ENCODE data around the gene GRN.

Gene GRN

DNA sequence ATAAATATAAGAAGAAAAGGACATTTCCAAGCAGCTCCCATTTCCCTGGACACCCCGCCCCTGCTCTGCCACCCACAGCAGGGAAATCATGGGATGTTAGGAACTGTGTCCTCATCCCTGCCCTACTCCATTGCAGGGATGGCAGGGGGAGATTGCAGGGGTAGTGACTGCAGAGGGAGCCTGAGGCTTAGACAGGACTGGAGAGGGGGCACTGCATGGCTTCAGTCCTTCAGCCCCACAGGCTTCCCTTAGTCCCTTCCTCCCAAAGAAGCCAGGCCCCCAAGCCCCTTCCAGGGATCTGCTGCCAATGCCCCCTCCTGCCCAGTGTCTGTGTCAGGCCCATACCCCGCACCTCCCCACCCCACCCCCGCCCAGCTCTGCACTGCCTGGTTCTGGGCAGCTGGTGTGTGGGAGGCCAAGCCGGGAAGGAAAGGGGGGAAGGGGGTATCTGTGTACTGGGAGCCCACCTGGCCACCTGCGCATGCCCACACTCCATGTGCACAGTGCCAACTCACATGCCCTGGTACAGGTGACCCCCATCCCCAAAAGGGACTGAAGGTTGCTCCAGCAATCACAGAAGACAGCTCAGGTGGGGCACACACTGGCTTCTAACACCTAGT is 33.4 kb upstream of the GRN start:
- TF ChIP-seq REST (IDR thresholded peaks at IDR 0.05; ENCODE audit: insufficient replicate concordance, low read depth) (no peak), CTCF (IDR thresholded peaks at IDR 0.05; ENCODE audit: insufficient read depth, low read length) (no peak), POLR2AphosphoS5 (IDR thresholded peaks at IDR 0.05; ENCODE audit: low read depth) (no peak)
- no peak overlapping the region for H3K27ac ChIP-seq (replicated peaks)
- H3K27me3 ChIP-seq (ENCODE audit: insufficient read depth, poor library complexity, severe bottlenecking) = peaks cover 30% of the 10 kb centered on the region
- DNase-seq (ENCODE audit: low read depth in 1 of 2, low spot score in 1 of 2) = no peak
- no peak overlapping the region for H3K4me3 ChIP-seq (replicated peaks; ENCODE audit: insufficient read depth, low read length)

- no peak for DNase-seq (ENCODE audit: low read depth in 1 of 2, low spot score in 1 of 2)
- peaks cover 33% of the 10 kb centered on the region for H3K27me3 ChIP-seq (ENCODE audit: insufficient read depth, poor library complexity, severe bottlenecking)
- no peak overlapping the region for H3K4me3 ChIP-seq (replicated peaks; ENCODE audit: insufficient read depth, low read length)
- H3K27ac ChIP-seq (replicated peaks) = no peak overlapping the region
- TF ChIP-seq CTCF (IDR thresholded peaks at IDR 0.05; ENCODE audit: insufficient read depth, low read length) (no peak), SPI1 (IDR thresholded peaks at IDR 0.05; ENCODE audit: borderline replicate concordance, low read depth) (no peak), REST (IDR thresholded peaks at IDR 0.05; ENCODE audit: insufficient replicate concordance, low read depth) (no peak), POLR2AphosphoS5 (IDR thresholded peaks at IDR 0.05; ENCODE audit: low read depth) (no peak), GABPA (IDR thresholded peaks at IDR 0.05; ENCODE audit: low read depth) (no peak)
Observed at GRCh38 chr17:44312396-44313104, 32.6 kb upstream of the GRN start.

- no peak overlapping the region for H3K27ac ChIP-seq (replicated peaks)
- H3K4me3 ChIP-seq (replicated peaks; ENCODE audit: insufficient read depth, low read length) = no peak overlapping the region
- H3K27me3 ChIP-seq (ENCODE audit: insufficient read depth, poor library complexity, severe bottlenecking) = peaks cover 29% of the 10 kb centered on the region
- no peak for DNase-seq (ENCODE audit: low read depth in 1 of 2, low spot score in 1 of 2)
- TF ChIP-seq POLR2AphosphoS5 (IDR thresholded peaks at IDR 0.05; ENCODE audit: low read depth) (no peak), REST (IDR thresholded peaks at IDR 0.05; ENCODE audit: insufficient replicate concordance, low read depth) (no peak), SPI1 (IDR thresholded peaks at IDR 0.05; ENCODE audit: borderline replicate concordance, low read depth) (no peak), CTCF (IDR thresholded peaks at IDR 0.05; ENCODE audit: insufficient read depth, low read length) (no peak), GABPA (IDR thresholded peaks at IDR 0.05; ENCODE audit: low read depth) (no peak)
Observed at GRCh38 chr17:44314031-44314430, 31.1 kb upstream of the GRN start.

Measured in HL-60 (cell line).